Mesenteric fat pad (tissue), 1 donor: ENCODE results near the gene RGR. TPM values are rescaled to one million over a fixed set of nuclear protein-coding genes. Genes with fewer than 3 reads are reported as not detected.

Experiments used
- DNase-seq: peaks from one replicate; pipeline ENCODE4 v3.0.0-alpha.2; 2020; ENCODE audit warnings: low spot score
- long read RNA-seq: library from polyadenylated mRNA; unstranded; transcript quantifications from one replicate; pipeline ENCODE4 v2.0.0, GENCODE V29; 2020
- total RNA-seq: library from RNA; stranded (reverse); fragmentation: NEBNext Ultra II Directional; extraction: Animal tissue kit (Norgen Biotek cat#: 25700); gene quantifications from one replicate; pipeline ENCODE4 v1.2.1, GENCODE V29; 2021
- donor health status: DM: yes; HTN: yes; CAD: no.

RGR gene
- total RNA-seq = not detected
- long read RNA-seq = 0 reads

- no peak for DNase-seq
These were observed at the start of gene RGR for GRCh38 chr10:84244651-84245270. RGR (plus strand) TSS chr10:84245053; CDS start chr10:84245091, 38 bp downstream.

- DNase-seq = no peak
These were observed 48.8 kb upstream of the RGR start for GRCh38 chr10:84196083-84196482.

- DNase-seq = no peak
These were observed 47.9 kb upstream of the RGR start for GRCh38 chr10:84196941-84197340.

GRCh38 chr10:84197643-84198042, 47.2 kb upstream of the RGR start:
- DNase-seq = no peak

- no peak for DNase-seq
These were observed 46.5 kb upstream of the RGR start for GRCh38 chr10:84198206-84198915.

- no peak for DNase-seq
These were observed 44.2 kb upstream of the RGR start for GRCh38 chr10:84200537-84201243.

GRCh38 chr10:84201244-84201606, 43.6 kb upstream of the RGR start:
- no peak for DNase-seq

GRCh38 chr10:84201682-84202081, 43.2 kb upstream of the RGR start:
- DNase-seq = no peak

- no peak for DNase-seq
These were observed 42.5 kb upstream of the RGR start for GRCh38 chr10:84202349-84202748.

- DNase-seq = peak; percentile 76
These were observed 40.7 kb upstream of the RGR start for GRCh38 chr10:84204122-84204521.

- peak; percentile 45 for DNase-seq
These were observed 40.2 kb upstream of the RGR start for GRCh38 chr10:84204610-84205009.

- DNase-seq = peak; percentile 72
These were observed 39.6 kb upstream of the RGR start for GRCh38 chr10:84205049-84205852.

- peak; percentile 78 for DNase-seq
These were observed 38.9 kb upstream of the RGR start for GRCh38 chr10:84205853-84206525.

GRCh38 chr10:84208023-84208422, 36.8 kb upstream of the RGR start:
- peak; percentile 68 for DNase-seq

GRCh38 chr10:84211566-84211965, 33.3 kb upstream of the RGR start:
- DNase-seq = peak; percentile 79

GRCh38 chr10:84212014-84212413, 32.8 kb upstream of the RGR start:
- DNase-seq = peak; percentile 67

- peak; percentile 33 for DNase-seq
These were observed 31.8 kb upstream of the RGR start for GRCh38 chr10:84213076-84213475.

- peak; percentile 76 for DNase-seq
These were observed 30.7 kb upstream of the RGR start for GRCh38 chr10:84214046-84214572.

- DNase-seq = peak; percentile 33
These were observed 30.1 kb upstream of the RGR start for GRCh38 chr10:84214612-84215235.

- no peak for DNase-seq
These were observed 28.0 kb upstream of the RGR start for GRCh38 chr10:84216834-84217233.
